ENCODE measurements around the gene SLC35C1. TPM values are rescaled to one million over a fixed set of nuclear protein-coding genes. Genes with fewer than 3 reads are reported as not detected.

Gene SLC35C1
- total and polyA plus RNA-seq, 9 of the 15 experiments (the other 6 are each of a cell fraction or from before 2014, with no cell fraction given): 0.65 to 13.1 (median 2.4) TPM

- TF ChIP-seq XRCC4 (IDR thresholded peaks at IDR 0.05; ENCODE audit: extremely low read depth, insufficient read depth, insufficient read length) (no peak), RNF2 (IDR thresholded peaks at IDR 0.05) (no peak), ZNF778 (CRISPR knock-in tag; IDR thresholded peaks at IDR 0.05) (no peak), CEBPG (CRISPR knock-in tag; IDR thresholded peaks at IDR 0.05) (no peak), CEBPG (tag; conservative IDR thresholded peaks at IDR 0.05 in 1 of 2, IDR thresholded peaks at IDR 0.05 in 1 of 2) (no peak)
Observed at GRCh38 chr11:45772449-45772774, 32.5 kb upstream of the SLC35C1 start (continued).

DNA sequence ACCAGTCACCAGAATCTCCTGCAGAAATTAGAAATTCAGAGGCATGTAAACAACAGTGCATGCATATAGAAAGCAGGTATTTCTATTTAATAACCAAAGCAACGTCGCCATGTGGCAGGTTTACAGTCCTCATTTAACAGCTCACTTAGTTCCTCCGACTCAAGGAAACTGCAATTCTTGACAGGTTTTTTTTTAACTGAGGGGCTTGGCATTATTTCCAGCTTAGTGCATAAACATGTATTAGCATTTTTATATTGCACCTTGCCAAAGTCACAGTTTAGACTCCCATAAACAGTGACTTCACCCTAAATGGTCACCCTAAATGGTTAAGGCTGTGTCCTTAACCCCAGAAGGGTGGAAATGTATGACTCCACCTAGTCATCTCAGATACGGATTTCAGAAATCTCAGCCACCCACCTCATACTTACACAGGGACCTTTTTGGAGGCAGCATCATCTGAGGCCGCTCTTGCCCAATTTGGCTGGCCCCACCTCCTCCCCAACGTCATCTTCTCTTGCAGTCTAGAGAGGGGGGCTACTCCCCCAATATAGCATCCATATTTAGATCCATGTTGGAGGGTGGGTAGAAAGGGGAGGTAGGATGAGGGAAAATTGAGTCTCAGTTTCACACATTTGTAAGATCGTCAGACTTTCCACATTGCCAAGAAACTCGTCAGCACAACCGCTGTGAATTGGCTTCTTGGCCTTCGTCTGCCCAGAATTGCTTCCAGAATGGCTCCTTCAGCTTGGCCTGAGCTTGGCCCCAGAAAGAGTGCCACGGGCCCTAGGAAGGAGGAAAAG is 31.8 kb upstream of the SLC35C1 start:
- no peak for ATAC-seq
- Histone ChIP-seq H4K20me1 (replicated peaks; ENCODE audit: control insufficient read depth, insufficient read depth, low read length) (0 out of 2 replicates have a peak, but pooled peaks cover 3% of the 10 kb centered on the region), H3K4me3 (no peak overlapping the region), H3K36me3 (ENCODE audit: control insufficient read depth, insufficient read depth, low read length) (no peaks in the 10 kb centered on the region), H3K27me3 (ENCODE audit: control insufficient read depth in 2 of 2, insufficient read depth in 2 of 2, low read length in 2 of 2) (peaks cover 12 to 49% of the 10 kb centered on the region in 2 experiments), H3K79me2 (ENCODE audit: control insufficient read depth, insufficient read depth, low read length) (no peaks in the 10 kb centered on the region), H2AFZ (ENCODE audit: low read depth, low read length) (no peak overlapping the region), H3K27ac (ENCODE audit: extremely low read depth, low read depth, low read length) (no peak overlapping the region), H3K9me3 (replicated peaks; ENCODE audit: control insufficient read depth, insufficient read depth, low read depth, low read length) (no peaks in the 10 kb centered on the region), H3K9ac (ENCODE audit: insufficient read depth in 1 of 2, low read depth in 2 of 2, low read length in 2 of 2) (no peak overlapping the region), H3K4me1 (replicated peaks in 1 of 2; ENCODE audit: control insufficient read depth in 2 of 2, insufficient read depth in 2 of 2, low read length in 2 of 2) (peaks cover 5 to 12% of the 10 kb centered on the region in 2 experiments; a peak in 3 of 5 replicates), H3K4me2 (ENCODE audit: insufficient read depth, low read length) (no peak overlapping the region), H3K9me1 (ENCODE audit: control insufficient read depth, insufficient read depth, low read length) (no peaks in the 10 kb centered on the region)
- BruUV-seq (replicated peaks): no TSS peak
- intact Hi-C loops (cut with micrococcal nuclease) (loop anchor here (1.0 to 5.0 kb wide), 3 partner anchors 79 to 433 kb away; no protein-coding TSS in a partner anchor), in situ Hi-C loops (cut with MboI) (loop anchor here (10.0 kb wide), 1 partner anchor 398 kb away; no protein-coding TSS in a partner anchor)
- WGBS (ENCODE audit: insufficient coverage, low coverage, missing lambda C conversion rate): 3% methylated on average over 11 of the region's 11 CpGs
- no peak for DNase-seq (ENCODE audit: extremely low read depth in 1 of 4, low spot score in 3 of 4)
- ChIA-PET POLR2A (interaction anchor here (1.8 kb wide), 1 partner anchor 13 kb away, joined by 6 read pairs; no protein-coding TSS in a partner anchor), CTCF (ENCODE audit: low intra/inter-chr PET ratio) (interaction anchor here (0.6 to 2.3 kb wide), 2 partner anchors 43 to 402 kb away, joined by 3 to 14 read pairs; no protein-coding TSS in a partner anchor)
- FAIRE-seq: no peak
- TF ChIP-seq SETDB1 (IDR thresholded peaks at IDR 0.05; ENCODE audit: low read length) (no peak), HEY1 (CRISPR knock-in tag; IDR thresholded peaks at IDR 0.05; ENCODE audit: borderline replicate concordance) (no peak), ILF3 (IDR thresholded peaks at IDR 0.05; ENCODE audit: borderline replicate concordance) (no peak), BHLHE40 (IDR thresholded peaks at IDR 0.05; ENCODE audit: low read length) (no peak), CAMTA2 (CRISPR knock-in tag; conservative IDR thresholded peaks at IDR 0.05) (no peak), BDP1 (IDR thresholded peaks at IDR 0.05; ENCODE audit: insufficient read depth, insufficient read length) (no peak)
- TF ChIP-seq, protein P1, sequence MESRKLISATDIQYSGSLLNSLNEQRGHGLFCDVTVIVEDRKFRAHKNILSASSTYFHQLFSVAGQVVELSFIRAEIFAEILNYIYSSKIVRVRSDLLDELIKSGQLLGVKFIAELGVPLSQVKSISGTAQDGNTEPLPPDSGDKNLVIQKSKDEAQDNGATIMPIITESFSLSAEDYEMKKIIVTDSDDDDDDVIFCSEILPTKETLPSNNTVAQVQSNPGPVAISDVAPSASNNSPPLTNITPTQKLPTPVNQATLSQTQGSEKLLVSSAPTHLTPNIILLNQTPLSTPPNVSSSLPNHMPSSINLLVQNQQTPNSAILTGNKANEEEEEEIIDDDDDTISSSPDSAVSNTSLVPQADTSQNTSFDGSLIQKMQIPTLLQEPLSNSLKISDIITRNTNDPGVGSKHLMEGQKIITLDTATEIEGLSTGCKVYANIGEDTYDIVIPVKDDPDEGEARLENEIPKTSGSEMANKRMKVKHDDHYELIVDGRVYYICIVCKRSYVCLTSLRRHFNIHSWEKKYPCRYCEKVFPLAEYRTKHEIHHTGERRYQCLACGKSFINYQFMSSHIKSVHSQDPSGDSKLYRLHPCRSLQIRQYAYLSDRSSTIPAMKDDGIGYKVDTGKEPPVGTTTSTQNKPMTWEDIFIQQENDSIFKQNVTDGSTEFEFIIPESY (CRISPR knock-in tag; IDR thresholded peaks at IDR 0.05): no peak
- TF ChIP-seq, protein P2, sequence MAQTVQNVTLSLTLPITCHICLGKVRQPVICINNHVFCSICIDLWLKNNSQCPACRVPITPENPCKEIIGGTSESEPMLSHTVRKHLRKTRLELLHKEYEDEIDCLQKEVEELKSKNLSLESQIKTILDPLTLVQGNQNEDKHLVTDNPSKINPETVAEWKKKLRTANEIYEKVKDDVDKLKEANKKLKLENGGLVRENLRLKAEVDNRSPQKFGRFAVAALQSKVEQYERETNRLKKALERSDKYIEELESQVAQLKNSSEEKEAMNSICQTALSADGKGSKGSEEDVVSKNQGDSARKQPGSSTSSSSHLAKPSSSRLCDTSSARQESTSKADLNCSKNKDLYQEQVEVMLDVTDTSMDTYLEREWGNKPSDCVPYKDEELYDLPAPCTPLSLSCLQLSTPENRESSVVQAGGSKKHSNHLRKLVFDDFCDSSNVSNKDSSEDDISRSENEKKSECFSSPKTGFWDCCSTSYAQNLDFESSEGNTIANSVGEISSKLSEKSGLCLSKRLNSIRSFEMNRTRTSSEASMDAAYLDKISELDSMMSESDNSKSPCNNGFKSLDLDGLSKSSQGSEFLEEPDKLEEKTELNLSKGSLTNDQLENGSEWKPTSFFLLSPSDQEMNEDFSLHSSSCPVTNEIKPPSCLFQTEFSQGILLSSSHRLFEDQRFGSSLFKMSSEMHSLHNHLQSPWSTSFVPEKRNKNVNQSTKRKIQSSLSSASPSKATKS (CRISPR knock-in tag; IDR thresholded peaks at IDR 0.05): no peak
- TF ChIP-seq, protein P3, sequence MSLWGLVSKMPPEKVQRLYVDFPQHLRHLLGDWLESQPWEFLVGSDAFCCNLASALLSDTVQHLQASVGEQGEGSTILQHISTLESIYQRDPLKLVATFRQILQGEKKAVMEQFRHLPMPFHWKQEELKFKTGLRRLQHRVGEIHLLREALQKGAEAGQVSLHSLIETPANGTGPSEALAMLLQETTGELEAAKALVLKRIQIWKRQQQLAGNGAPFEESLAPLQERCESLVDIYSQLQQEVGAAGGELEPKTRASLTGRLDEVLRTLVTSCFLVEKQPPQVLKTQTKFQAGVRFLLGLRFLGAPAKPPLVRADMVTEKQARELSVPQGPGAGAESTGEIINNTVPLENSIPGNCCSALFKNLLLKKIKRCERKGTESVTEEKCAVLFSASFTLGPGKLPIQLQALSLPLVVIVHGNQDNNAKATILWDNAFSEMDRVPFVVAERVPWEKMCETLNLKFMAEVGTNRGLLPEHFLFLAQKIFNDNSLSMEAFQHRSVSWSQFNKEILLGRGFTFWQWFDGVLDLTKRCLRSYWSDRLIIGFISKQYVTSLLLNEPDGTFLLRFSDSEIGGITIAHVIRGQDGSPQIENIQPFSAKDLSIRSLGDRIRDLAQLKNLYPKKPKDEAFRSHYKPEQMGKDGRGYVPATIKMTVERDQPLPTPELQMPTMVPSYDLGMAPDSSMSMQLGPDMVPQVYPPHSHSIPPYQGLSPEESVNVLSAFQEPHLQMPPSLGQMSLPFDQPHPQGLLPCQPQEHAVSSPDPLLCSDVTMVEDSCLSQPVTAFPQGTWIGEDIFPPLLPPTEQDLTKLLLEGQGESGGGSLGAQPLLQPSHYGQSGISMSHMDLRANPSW (CRISPR knock-in tag; IDR thresholded peaks at IDR 0.05): no peak

All from K562 (cell line).